K562 (cell line): ENCODE results near the gene ZNF22. TPM values are rescaled to one million over a fixed set of nuclear protein-coding genes. Genes with fewer than 3 reads are reported as not detected.
A peak's percentile ranks its signal among the peaks of the same experiment; 100 is the strongest.

Source experiments
- ATAC-seq: fragments of 200-7000 bp; cut with Tn5 transposase; 3 replicates; pipeline ENCODE4 v1.9.1; 2020; ENCODE audit warnings: moderate library complexity
- BruUV-seq: library from RNA; stranded (reverse); fragments of 400-500 nt; replicated peaks from 2 replicates; lab custom pipeline; 2021; lab: Mats Ljungman, UMichigan
- CTCF ChIA-PET: fragments of 300-600 bp; formaldehyde crosslinking; extraction: SDS; loops from one replicate; lab custom pipeline; 2021; ENCODE audit warnings: low intra/inter-chr PET ratio; lab: Yijun Ruan, JAX
- POLR2A ChIA-PET: fragments of 300-600, 350-650 bp; sonication (Branson Sonifier 250); formaldehyde crosslinking; extraction: SDS; loops from one replicate; lab custom pipeline; 2021; ENCODE audit warnings: antibody characterized with exemption, inconsistent platforms; lab: Yijun Ruan, JAX
- DNase-seq, 4 experiments: peaks; one replicate each; pipeline versions ENCODE4 v3.0.0 to v3.0.0-alpha.2; 2011 to 2018; ENCODE audit warnings: low spot score in 3 of 4, mixed read lengths in 3 of 4; ENCODE audit errors: extremely low read depth in 1 of 4
- FAIRE-seq: peaks from 2 replicates; lab custom pipeline; 2011; peaks lifted over from hg19 to GRCh38; lab: Jason Lieb, UNC
- H2AFZ ChIP-seq: 2 replicates; pipeline ENCODE4 v1.6.0; 2011; ENCODE audit warnings: low read depth, low read length, control low read depth, inconsistent platforms
- H3K27ac ChIP-seq: fragments of 200-600 bp; 3 replicates; pipeline ENCODE4 v1.8.0; 2011; ENCODE audit warnings: low read depth, mild to moderate bottlenecking, control low read depth, inconsistent platforms, low read length, moderate library complexity, mixed read lengths; ENCODE audit errors: extremely low read depth
- H3K27me3 ChIP-seq, 2 experiments: fragments of 300-600 bp in 1 of 2; 2 replicates in 1 of 2; 3 replicates in 1 of 2; pipeline versions ENCODE4 v1.6.0 to v1.8.0; 2011; ENCODE audit warnings: inconsistent platforms in 2 of 2, low read length in 2 of 2, mild to moderate bottlenecking in 1 of 2, mixed read lengths in 1 of 2, moderate library complexity in 1 of 2; ENCODE audit not compliant: control insufficient read depth in 2 of 2, insufficient read depth in 2 of 2
- H3K36me3 ChIP-seq: fragments of 300-600 bp; 3 replicates; pipeline ENCODE4 v1.8.0; 2011; ENCODE audit warnings: mild to moderate bottlenecking, low read length, inconsistent platforms; ENCODE audit not compliant: control insufficient read depth, insufficient read depth
- H3K4me1 ChIP-seq, 2 experiments: fragments of 200-600 bp in 1 of 2; replicated peaks in 1 of 2; 2 replicates in 1 of 2; 3 replicates in 1 of 2; pipeline versions ENCODE4 v1.5.1 to v1.8.0; 2011; ENCODE audit warnings: inconsistent platforms in 2 of 2, low read length in 2 of 2, mild to moderate bottlenecking in 1 of 2, mixed read lengths in 1 of 2, moderate library complexity in 1 of 2; ENCODE audit not compliant: control insufficient read depth in 2 of 2, insufficient read depth in 2 of 2
- H3K4me2 ChIP-seq: 2 replicates; pipeline ENCODE4 v1.6.1; 2011; ENCODE audit warnings: low read length, control low read depth, inconsistent platforms, mixed read lengths; ENCODE audit not compliant: insufficient read depth
- H3K4me3 ChIP-seq: fragments of 200-600 bp; sonication (generic), shearing (Covaris generic); 2 replicates; pipeline ENCODE4 v1.5.1; 2016; ENCODE audit warnings: control low read depth, inconsistent platforms
- H3K79me2 ChIP-seq: fragments of 200-600 bp; 3 replicates; pipeline ENCODE4 v1.8.0; 2011; ENCODE audit warnings: low read length, inconsistent platforms; ENCODE audit not compliant: control insufficient read depth, insufficient read depth
- H3K9ac ChIP-seq, 2 experiments: 2 replicates each; pipeline versions ENCODE4 v1.6.0 to v1.6.1; 2011; ENCODE audit warnings: low read depth in 2 of 2, low read length in 2 of 2, control low read depth in 1 of 2, inconsistent platforms in 1 of 2, mild to moderate bottlenecking in 1 of 2, mixed read lengths in 1 of 2; ENCODE audit not compliant: insufficient read depth in 1 of 2
- H3K9me1 ChIP-seq: one replicate; pipeline ENCODE4 v1.6.0; 2011; ENCODE audit warnings: inconsistent platforms, mild to moderate bottlenecking, low read length, moderate library complexity; ENCODE audit not compliant: control insufficient read depth, insufficient read depth
- H3K9me3 ChIP-seq: replicated peaks from 2 replicates; pipeline ENCODE4 v1.5.1; 2011; ENCODE audit warnings: low read depth, low read length, inconsistent platforms; ENCODE audit not compliant: control insufficient read depth, insufficient read depth
- H4K20me1 ChIP-seq: replicated peaks from 2 replicates; pipeline ENCODE4 v1.6.1; 2011; ENCODE audit warnings: low read length, inconsistent platforms, mixed read lengths; ENCODE audit not compliant: control insufficient read depth, insufficient read depth
- BHLHE40 ChIP-seq: IDR thresholded peaks from 2 replicates; pipeline ENCODE4 v1.6.1; 2011; ENCODE audit warnings: low read length, improper control_type of control experiment
- CBFA2T3 ChIP-seq: fragments of 450-650 bp; IDR thresholded peaks from 2 replicates; pipeline ENCODE4 v1.6.1; 2017
- CHD4 ChIP-seq: fragments of 200-600 bp; sonication (generic); IDR thresholded peaks from 3 replicates; pipeline ENCODE4 v1.6.1; 2012; ENCODE audit warnings: low read depth, mild to moderate bottlenecking, mixed read lengths, low read length, inconsistent platforms; ENCODE audit not compliant: insufficient read depth, insufficient replicate concordance, poor library complexity, severe bottlenecking
- CXXC5 ChIP-seq: fragments of 250-450 bp; sonication (Bioruptor Pico); IDR thresholded peaks from 2 replicates; pipeline ENCODE4 v1.8.0; 2022; ENCODE audit warnings: inconsistent platforms, mild to moderate bottlenecking, moderate library complexity
- FOXK1 ChIP-seq: sonication (generic); formaldehyde crosslinking; IDR thresholded peaks from 2 replicates; pipeline ENCODE4 v1.8.0; 2022; ENCODE audit warnings: missing genetic modification reagents, mild to moderate bottlenecking, borderline replicate concordance
- HNRNPH1 ChIP-seq: fragments of 200-400 bp; formaldehyde crosslinking; optimal IDR thresholded peaks from 2 replicates; pipeline ENCODE3; 2017; ENCODE audit warnings: low read depth, mild to moderate bottlenecking, low read length, moderate library complexity
- NFRKB ChIP-seq: fragments of 450-650 bp; IDR thresholded peaks from 2 replicates; pipeline ENCODE4 v1.6.1; 2016; ENCODE audit warnings: low read depth
- SREBF2 ChIP-seq: sonication (generic); formaldehyde crosslinking; IDR thresholded peaks from 2 replicates; pipeline ENCODE4 v1.4.0; 2020; ENCODE audit warnings: mild to moderate bottlenecking, missing genetic modification reagents
- SRSF3 ChIP-seq: fragments of 200-400 bp; formaldehyde crosslinking; IDR thresholded peaks from 2 replicates; pipeline ENCODE4 v1.6.1; 2016; ENCODE audit warnings: mild to moderate bottlenecking, low read length, moderate library complexity; ENCODE audit not compliant: insufficient read depth
- ZNF384 ChIP-seq: IDR thresholded peaks from 2 replicates; pipeline ENCODE4 v1.6.1; 2012; ENCODE audit warnings: low read depth, low read length, improper control_type of control experiment
- ZNF77 ChIP-seq: fragments of 250-450 bp; sonication (Bioruptor Pico); IDR thresholded peaks from 2 replicates; pipeline ENCODE4 v1.5.0; 2020
- WGBS: fragments of 100-300 bp; shearing (Covaris generic); methylation state at CpG from one replicate; pipeline ENCODE4 v1.1.6; 2016; ENCODE audit warnings: low coverage, mixed read lengths; ENCODE audit not compliant: insufficient coverage; ENCODE audit errors: missing lambda C conversion rate; 5-methylcytosine and 5-hydroxymethylcytosine counted together
- in situ Hi-C: fragments of 300-500 bp; cut with MboI; formaldehyde crosslinking; loops from 4 replicates; pipeline ENCODE4 v1.15.0; 2018; ENCODE audit warnings: inconsistent platforms, mixed read lengths
- intact Hi-C: fragments of 100-400 bp; cut with micrococcal nuclease; formaldehyde crosslinking; loops from 2 replicates; pipeline ENCODE4 v1.14.2; 2022
- polyA plus RNA-seq, 8 experiments: library from polyadenylated mRNA; depleted of rRNA in 4 of 8; stranded (reverse) in 5 of 8; unstranded in 3 of 8; fragments of >200 nt; fragmentation: Nextera tagmentation in 2 of 8; fragmentation: Illumina TruSeq in 1 of 8; extraction: Ambion mirVana in 2 of 8; extraction: Trizol in 1 of 8; gene quantifications; 2 replicates each; pipeline versions ENCODE4 v1.2.1 to v1.2.3, GENCODE V29; 2011 to 2014; ENCODE audit warnings: inconsistent platforms in 1 of 8, missing spikeins in 1 of 8
- total RNA-seq, 7 experiments: library from RNA; depleted of rRNA in 6 of 7; stranded (reverse); fragments of >200 nt in 6 of 7; fragmentation: Illumina TruSeq in 2 of 7; extraction: Trizol in 2 of 7; gene quantifications; 2 replicates each; pipeline versions ENCODE4 v1.2.1 to v1.2.3, GENCODE V29; 2011 to 2021; ENCODE audit warnings: low replicate concordance in 1 of 7
- TF ChIP-seq, protein P1 (sequence below), 2 experiments: IDR thresholded peaks in 1 of 2; conservative IDR thresholded peaks in 1 of 2; 2 replicates each; pipeline ENCODE4 v1.6.1; 2016; ENCODE audit warnings: low read depth in 2 of 2, mild to moderate bottlenecking in 1 of 2, missing compliant biosample characterization in 1 of 2, missing genetic modification characterization in 1 of 2, moderate library complexity in 1 of 2

ZNF22 gene
- total and polyA plus RNA-seq, 9 of the 15 experiments (the other 6 are each of a cell fraction or from before 2014, with no cell fraction given) = 36.2 to 98.7 (median 51.2) TPM

- Histone ChIP-seq H2AFZ (no peak overlapping the region), H3K4me2 (no peak overlapping the region), H3K4me1 (peaks cover 22 to 30% of the 10 kb centered on the region in 2 experiments), H3K36me3 (no peaks in the 10 kb centered on the region), H3K9me3 (no peaks in the 10 kb centered on the region), H3K9me1 (no peaks in the 10 kb centered on the region), H4K20me1 (0 out of 2 replicates have a peak, but pooled peaks cover 3% of the 10 kb centered on the region), H3K4me3 (no peak overlapping the region), H3K27ac (no peak overlapping the region), H3K27me3 (peaks cover 14 to 33% of the 10 kb centered on the region in 2 experiments), H3K79me2 (no peaks in the 10 kb centered on the region), H3K9ac (no peak overlapping the region; a peak in 1 of 4 replicates)
- no peak for TF ChIP-seq SREBF2 (CRISPR knock-in tag)
- TF ChIP-seq BHLHE40 = 0 out of 2 replicates have a peak, but pooled peaks have one; percentile 17
- DNase-seq (no peak), FAIRE-seq (no peak), ATAC-seq (no peak)
- in situ Hi-C loops (no loop called here), intact Hi-C loops (no loop called here)
- CTCF ChIA-PET = no interaction called here
- POLR2A ChIA-PET = interaction anchor here (0.6 kb wide), 1 partner anchor 9 kb away, joined by 3 read pairs; no protein-coding TSS in a partner anchor
- no TSS peak for BruUV-seq
- WGBS = 50% methylated on average over 14 of the region's 15 CpGs
Observed at GRCh38 chr10:44984671-44985101, 16.0 kb upstream of the ZNF22 start.

DNA sequence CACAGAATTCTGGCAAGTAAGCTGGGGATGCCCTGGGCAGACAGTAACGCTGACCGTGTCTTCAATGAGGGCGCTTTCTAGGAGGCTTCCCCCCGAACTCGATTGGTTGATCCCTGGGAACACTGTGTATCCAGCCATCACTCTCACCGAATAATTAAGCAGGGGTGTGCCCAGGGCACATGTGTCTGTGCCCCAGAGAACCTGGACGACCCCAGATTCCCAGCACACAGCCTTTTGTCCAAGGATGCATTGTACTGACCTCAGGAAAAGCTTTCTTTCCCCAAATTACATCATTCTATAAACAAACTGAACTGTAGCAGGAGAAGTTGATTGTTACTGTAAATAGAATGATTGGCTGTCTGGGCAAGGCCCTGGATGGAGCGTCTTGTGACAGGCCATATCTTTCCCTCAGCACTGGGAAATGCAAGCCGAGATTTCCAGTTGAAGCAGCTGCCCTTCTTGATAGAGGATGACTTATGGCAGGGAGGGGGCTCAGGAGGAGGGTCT is 15.5 kb upstream of the ZNF22 start:
- 15% methylated on average over 9 of the region's 9 CpGs for WGBS
- no TSS peak for BruUV-seq
- TF ChIP-seq, protein P1, sequence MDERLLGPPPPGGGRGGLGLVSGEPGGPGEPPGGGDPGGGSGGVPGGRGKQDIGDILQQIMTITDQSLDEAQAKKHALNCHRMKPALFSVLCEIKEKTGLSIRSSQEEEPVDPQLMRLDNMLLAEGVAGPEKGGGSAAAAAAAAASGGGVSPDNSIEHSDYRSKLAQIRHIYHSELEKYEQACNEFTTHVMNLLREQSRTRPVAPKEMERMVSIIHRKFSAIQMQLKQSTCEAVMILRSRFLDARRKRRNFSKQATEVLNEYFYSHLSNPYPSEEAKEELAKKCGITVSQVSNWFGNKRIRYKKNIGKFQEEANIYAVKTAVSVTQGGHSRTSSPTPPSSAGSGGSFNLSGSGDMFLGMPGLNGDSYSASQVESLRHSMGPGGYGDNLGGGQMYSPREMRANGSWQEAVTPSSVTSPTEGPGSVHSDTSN (CRISPR knock-in tag; IDR thresholded peaks at IDR 0.05; ENCODE audit: low read depth) = no peak
- TF ChIP-seq, protein P1 (tag; conservative IDR thresholded peaks at IDR 0.05; ENCODE audit: low read depth) = peak; percentile 43; the same call in 1 of the 2 replicates
- peak; percentile 60 for TF ChIP-seq CBFA2T3
- no peak for TF ChIP-seq HNRNPH1
- no peak for TF ChIP-seq FOXK1 (CRISPR knock-in tag)
- no peak for TF ChIP-seq CXXC5 (CRISPR knock-in tag)
- no peak for TF ChIP-seq NFRKB
- no peak for TF ChIP-seq SRSF3
- TF ChIP-seq ZNF77 (CRISPR knock-in tag) = no peak
- no peak for TF ChIP-seq CHD4
- TF ChIP-seq ZNF384 = no peak

More for the DNA sequence above, 15.5 kb upstream of the ZNF22 start:
- ATAC-seq (no peak), FAIRE-seq (no peak), DNase-seq (no peak)
- Histone ChIP-seq H3K36me3 (no peaks in the 10 kb centered on the region), H3K9me1 (no peaks in the 10 kb centered on the region), H2AFZ (no peak overlapping the region), H4K20me1 (0 out of 2 replicates have a peak, but pooled peaks cover 3% of the 10 kb centered on the region), H3K27ac (no peak overlapping the region), H3K9me3 (no peaks in the 10 kb centered on the region), H3K27me3 (peaks cover 14 to 38% of the 10 kb centered on the region in 2 experiments), H3K9ac (no peak overlapping the region), H3K4me2 (no peak overlapping the region), H3K79me2 (no peaks in the 10 kb centered on the region), H3K4me1 (peaks cover 17 to 34% of the 10 kb centered on the region in 2 experiments), H3K4me3 (no peak overlapping the region)
- in situ Hi-C loops (no loop called here), intact Hi-C loops (no loop called here)
- CTCF ChIA-PET = no interaction called here
- POLR2A ChIA-PET = no interaction called here
